MCF 10A (cell line): Measurements from ENCODE around the gene RAD51D. TPM values are rescaled to one million over a fixed set of nuclear protein-coding genes. Genes with fewer than 3 reads are reported as not detected.
A peak's percentile ranks its signal among the peaks of the same experiment; 100 is the strongest.

ENCODE experiments used
- BruUV-seq: library from RNA; stranded (reverse); fragments of 400-500 nt; replicated peaks from 2 replicates; lab custom pipeline; 2021; lab: Mats Ljungman, UMichigan
- CTCF ChIA-PET: fragments of 300-600 bp; sonication (Branson Sonifier 250); formaldehyde crosslinking; extraction: SDS; loops from one replicate; lab custom pipeline; 2021; ENCODE audit warnings: antibody characterized with exemption, inconsistent platforms; lab: Yijun Ruan, JAX
- POLR2A ChIA-PET: fragments of 300-600, 350-650 bp; sonication (Branson Sonifier 250); formaldehyde crosslinking; extraction: SDS; loops from one replicate; lab custom pipeline; 2020; ENCODE audit warnings: antibody characterized with exemption, inconsistent platforms; lab: Yijun Ruan, JAX
- DNase-seq: peaks from one replicate; pipeline ENCODE4 v3.0.0-alpha.2; 2018; ENCODE audit not compliant: unreplicated experiment
- H3K27ac Mint-ChIP-seq: one replicate; pipeline ENCODE4 v1.8.0; 2022; ENCODE audit warnings: mild to moderate bottlenecking, low read depth, mixed read lengths; ENCODE audit not compliant: unreplicated experiment
- H3K27me3 Mint-ChIP-seq: one replicate; pipeline ENCODE4 v1.8.0; 2022; ENCODE audit warnings: mixed read lengths; ENCODE audit not compliant: insufficient read depth, unreplicated experiment
- H3K36me3 Mint-ChIP-seq: one replicate; pipeline ENCODE4 v1.8.0; 2022; ENCODE audit warnings: mild to moderate bottlenecking, moderate library complexity, mixed read lengths; ENCODE audit not compliant: insufficient read depth, unreplicated experiment
- H3K4me1 Mint-ChIP-seq: one replicate; pipeline ENCODE4 v1.8.0; 2022; ENCODE audit warnings: mixed read lengths; ENCODE audit not compliant: insufficient read depth, unreplicated experiment
- H3K4me3 Mint-ChIP-seq: one replicate; pipeline ENCODE4 v1.8.0; 2022; ENCODE audit warnings: mild to moderate bottlenecking, moderate library complexity, mixed read lengths; ENCODE audit not compliant: unreplicated experiment
- H3K9me3 Mint-ChIP-seq: one replicate; pipeline ENCODE4 v1.8.0; 2022; ENCODE audit warnings: mixed read lengths; ENCODE audit not compliant: unreplicated experiment
- CTCF ChIP-seq: fragments of 200-600 bp; IDR thresholded peaks from one replicate; pipeline ENCODE4 v1.8.0; 2022; ENCODE audit warnings: antibody characterized with exemption, mild to moderate bottlenecking; ENCODE audit not compliant: unreplicated experiment
- intact Hi-C: fragments of 100-400 bp; cut with micrococcal nuclease; formaldehyde crosslinking; loops from 2 replicates; pipeline ENCODE4 v1.14.1; 2022
- total RNA-seq: library from RNA; stranded (reverse); gene quantifications from 2 replicates; pipeline ENCODE4 v1.2.3, GENCODE V29; 2022

RAD51D gene
- total RNA-seq, 1 experiment from 2014 or later: 13.0 TPM

GRCh38 chr17:35087731-35088355, 31.8 kb downstream of the RAD51D start:
- DNase-seq: peak; percentile 35

GRCh38 chr17:35086931-35087573, 32.6 kb downstream of the RAD51D start:
- Mint-ChIP-seq H3K4me1 (peaks cover 15% of the 10 kb centered on the region), H3K4me3 (peak overlapping the region; percentile 80), H3K36me3 (no peaks in the 10 kb centered on the region), H3K27ac (peak overlapping the region; percentile 84), H3K9me3 (no peaks in the 10 kb centered on the region), H3K27me3 (no peaks in the 10 kb centered on the region)
- ChIA-PET POLR2A (interaction anchor here (0.6 to 9.8 kb wide), 15 partner anchors 9 to 1336 kb away, joined by 3 to 119 read pairs (median 3); partner anchors contain the start of genes CCT6B, LIG3, RAD51D and RFFL), CTCF (interaction anchor here (0.6 to 2.5 kb wide), 7 partner anchors 23 to 123 kb away, joined by 3 to 8 read pairs (median 5); partner anchors contain the start of gene RAD51D)
- intact Hi-C loops: loop anchor here (5.0 kb wide), 2 partner anchors 65 to 105 kb away; partner anchors contain the start of gene LIG3
- peak; percentile 43 for DNase-seq
- no peak for TF ChIP-seq CTCF
- BruUV-seq: no TSS peak

More at GRCh38 chr17:35087731-35088355, 31.8 kb downstream of the RAD51D start:
- peaks cover 11% of the 10 kb centered on the region for H3K4me1 Mint-ChIP-seq
- H3K27me3 Mint-ChIP-seq: no peaks in the 10 kb centered on the region
- POLR2A ChIA-PET: interaction anchor here (0.5 to 9.8 kb wide), 16 partner anchors 8 to 1577 kb away, joined by 3 to 119 read pairs (median 4); partner anchors contain the start of genes CCT6B, LIG3, RAD51D and RFFL
- no peaks in the 10 kb centered on the region for H3K9me3 Mint-ChIP-seq
- TF ChIP-seq CTCF: no peak
- peak overlapping the region; percentile 84 for H3K27ac Mint-ChIP-seq
- peak overlapping the region; percentile 80 for H3K4me3 Mint-ChIP-seq
- no TSS peak for BruUV-seq
- CTCF ChIA-PET: interaction anchor here (0.6 to 1.4 kb wide), 8 partner anchors 10 to 450 kb away, joined by 3 to 5 read pairs (median 4); no protein-coding TSS in a partner anchor
- intact Hi-C loops: loop anchor here (5.0 kb wide), 2 partner anchors 66 to 106 kb away; partner anchors contain the start of gene LIG3
- H3K36me3 Mint-ChIP-seq: no peaks in the 10 kb centered on the region

GRCh38 chr17:35086164-35086563, 33.5 kb downstream of the RAD51D start:
- POLR2A ChIA-PET: interaction anchor here (0.7 to 9.8 kb wide), 7 partner anchors 11 to 1420 kb away, joined by 3 to 119 read pairs (median 3); partner anchors contain the start of genes CCT6B, LIG3, RFFL and ZNF830
- Mint-ChIP-seq H3K36me3 (no peaks in the 10 kb centered on the region), H3K4me1 (peaks cover 18% of the 10 kb centered on the region), H3K4me3 (no peak overlapping the region), H3K27ac (no peak overlapping the region), H3K27me3 (no peaks in the 10 kb centered on the region), H3K9me3 (no peaks in the 10 kb centered on the region)
- intact Hi-C loops: loop anchor here (5.0 kb wide), 2 partner anchors 64 to 104 kb away; partner anchors contain the start of gene LIG3
- TF ChIP-seq CTCF: no peak
- CTCF ChIA-PET: interaction anchor here (0.8 to 2.5 kb wide), 5 partner anchors 9 to 88 kb away, joined by 3 to 8 read pairs (median 4); partner anchors contain the start of gene RAD51D
- no TSS peak for BruUV-seq
- no peak for DNase-seq
